Colonic mucosa (tissue), 4 donors: Measurements from ENCODE around the gene PPP6R2. TPM values are rescaled to one million over a fixed set of nuclear protein-coding genes. Genes with fewer than 3 reads are reported as not detected.

Experiments
- DNase-seq: peaks from one replicate; pipeline ENCODE4 v3.0.0-alpha.2; 2020
- H3K27ac ChIP-seq: fragments of 200-600 bp; one replicate; pipeline ENCODE4 v1.8.0; 2021
- H3K27me3 ChIP-seq: fragments of 200-600 bp; one replicate; pipeline ENCODE4 v1.8.0; 2021
- H3K36me3 ChIP-seq: fragments of 200-600 bp; one replicate; pipeline ENCODE4 v1.8.0; 2021
- H3K4me1 ChIP-seq: fragments of 200-600 bp; one replicate; pipeline ENCODE4 v1.8.0; 2021; ENCODE audit warnings: mild to moderate bottlenecking
- H3K4me3 ChIP-seq: fragments of 200-600 bp; one replicate; pipeline ENCODE4 v1.8.0; 2021
- H3K9ac ChIP-seq, 2 donors: one replicate each; pipeline ENCODE4 v1.7.0; 2013; ENCODE audit warnings: control low read depth in 2 of 2, low read depth in 2 of 2, low read length in 2 of 2
- H3K9me3 ChIP-seq: fragments of 200-600 bp; one replicate; pipeline ENCODE4 v1.8.0; 2021
- intact Hi-C: fragments of 100-400 bp; cut with DNase I; formaldehyde crosslinking; loops from one replicate; pipeline ENCODE4 v1.14.1; 2022
- total RNA-seq, 2 donors: library from RNA; stranded (reverse); fragmentation: NEBNext Ultra II Directional in 1 of 2; extraction: Animal tissue kit (Norgen Biotek cat#: 25700) in 1 of 2; gene quantifications; one replicate each; pipeline ENCODE4 v1.2.1, GENCODE V29; 2021
- TF ChIP-seq, protein P1 (sequence below): fragments of 200-600 bp; IDR thresholded peaks from one replicate; pipeline ENCODE4 v1.8.0; 2022; ENCODE audit warnings: antibody characterized with exemption, mild to moderate bottlenecking
- donor health status: healthy.
- donor health status: DM: no; HTN: no; CAD: no.
- donor health status: DM: no; HTN: no; CAD: no.

PPP6R2 gene
- total RNA-seq, 2 donors from 2014 or later, result 34.1 to 55.9 TPM

DNA sequence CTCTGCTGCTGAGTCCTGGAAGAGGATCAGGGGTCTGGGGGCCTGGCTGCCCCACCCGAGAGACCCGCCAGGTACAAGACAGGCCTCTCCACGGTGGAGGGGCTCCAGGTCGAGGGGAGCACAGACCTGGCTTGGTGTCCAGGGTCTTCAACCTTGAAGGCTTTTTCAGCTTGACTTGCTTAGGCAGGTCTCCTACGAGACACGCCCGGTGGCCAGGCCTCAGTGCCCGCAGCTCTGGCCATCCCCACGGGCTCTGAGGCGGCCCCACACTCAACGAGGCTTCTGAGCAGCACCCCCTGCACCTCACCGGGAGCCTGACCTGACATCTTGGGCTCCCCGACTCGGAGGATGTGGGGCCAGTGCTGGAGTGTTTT is 29.1 kb upstream of the PPP6R2 start:
- DNase-seq, result no peak
- no peaks in the 10 kb centered on the region for H3K9me3 ChIP-seq
- TF ChIP-seq, protein P1, sequence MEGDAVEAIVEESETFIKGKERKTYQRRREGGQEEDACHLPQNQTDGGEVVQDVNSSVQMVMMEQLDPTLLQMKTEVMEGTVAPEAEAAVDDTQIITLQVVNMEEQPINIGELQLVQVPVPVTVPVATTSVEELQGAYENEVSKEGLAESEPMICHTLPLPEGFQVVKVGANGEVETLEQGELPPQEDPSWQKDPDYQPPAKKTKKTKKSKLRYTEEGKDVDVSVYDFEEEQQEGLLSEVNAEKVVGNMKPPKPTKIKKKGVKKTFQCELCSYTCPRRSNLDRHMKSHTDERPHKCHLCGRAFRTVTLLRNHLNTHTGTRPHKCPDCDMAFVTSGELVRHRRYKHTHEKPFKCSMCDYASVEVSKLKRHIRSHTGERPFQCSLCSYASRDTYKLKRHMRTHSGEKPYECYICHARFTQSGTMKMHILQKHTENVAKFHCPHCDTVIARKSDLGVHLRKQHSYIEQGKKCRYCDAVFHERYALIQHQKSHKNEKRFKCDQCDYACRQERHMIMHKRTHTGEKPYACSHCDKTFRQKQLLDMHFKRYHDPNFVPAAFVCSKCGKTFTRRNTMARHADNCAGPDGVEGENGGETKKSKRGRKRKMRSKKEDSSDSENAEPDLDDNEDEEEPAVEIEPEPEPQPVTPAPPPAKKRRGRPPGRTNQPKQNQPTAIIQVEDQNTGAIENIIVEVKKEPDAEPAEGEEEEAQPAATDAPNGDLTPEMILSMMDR, result no peak
- no peaks in the 10 kb centered on the region for H3K27me3 ChIP-seq
- peaks cover 7% of the 10 kb centered on the region for H3K4me1 ChIP-seq
- peak overlapping the region; percentile 51 to 56 for H3K9ac ChIP-seq
- H3K27ac ChIP-seq, result no peak overlapping the region
- intact Hi-C loops, result no loop called here
- peak overlapping the region; percentile 8 for H3K4me3 ChIP-seq
- no peaks in the 10 kb centered on the region for H3K36me3 ChIP-seq

DNA sequence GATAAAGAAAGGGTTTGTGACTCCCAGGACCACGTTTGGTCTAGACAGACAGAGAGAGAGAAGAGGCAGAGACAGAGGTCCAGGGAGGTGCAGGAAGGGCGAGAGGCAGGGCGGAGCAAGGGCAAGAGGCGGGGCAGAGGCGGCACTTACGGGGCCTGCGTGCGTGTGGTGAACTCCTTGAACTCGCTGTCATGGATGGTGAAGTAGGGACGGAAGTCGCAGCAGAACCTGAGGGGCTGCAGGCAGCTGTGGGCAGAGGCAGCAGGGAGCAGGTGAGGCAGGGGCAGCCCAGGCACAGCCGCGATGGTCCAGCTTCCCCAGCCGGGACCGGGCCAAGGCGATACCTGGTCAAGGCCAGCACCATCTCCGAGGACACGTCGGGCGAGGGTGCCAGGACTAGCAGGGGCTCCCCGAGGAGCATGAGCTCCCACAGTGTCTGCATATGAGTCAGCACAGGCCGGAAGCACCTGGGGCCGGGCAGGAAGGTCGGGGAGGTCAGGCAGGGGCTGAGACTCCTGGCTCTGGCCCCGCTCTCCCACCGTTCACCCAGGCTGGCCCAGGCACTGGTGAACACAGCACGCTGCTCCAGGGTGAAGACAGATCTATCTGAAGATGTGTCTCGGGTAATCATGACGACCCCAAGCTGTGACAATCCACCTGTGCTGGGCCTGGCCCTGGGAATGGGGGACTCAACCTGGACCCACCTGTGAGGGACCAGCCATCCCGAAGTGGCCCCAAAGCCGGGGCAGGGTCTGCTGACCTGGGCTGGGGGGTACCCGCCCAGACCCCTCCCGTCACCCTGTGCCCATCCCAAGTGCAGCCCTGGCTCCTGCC is 28.5 kb upstream of the PPP6R2 start:
- Histone ChIP-seq H3K36me3 (no peaks in the 10 kb centered on the region), H3K27me3 (no peaks in the 10 kb centered on the region), H3K9ac (peak overlapping the region; percentile 51 to 56), H3K27ac (no peak overlapping the region), H3K4me1 (peaks cover 7% of the 10 kb centered on the region), H3K4me3 (peak overlapping the region; percentile 8), H3K9me3 (no peaks in the 10 kb centered on the region)
- DNase-seq, result peak; percentile 86
- TF ChIP-seq, protein P1, result no peak
- intact Hi-C loops, result no loop called here

DNA sequence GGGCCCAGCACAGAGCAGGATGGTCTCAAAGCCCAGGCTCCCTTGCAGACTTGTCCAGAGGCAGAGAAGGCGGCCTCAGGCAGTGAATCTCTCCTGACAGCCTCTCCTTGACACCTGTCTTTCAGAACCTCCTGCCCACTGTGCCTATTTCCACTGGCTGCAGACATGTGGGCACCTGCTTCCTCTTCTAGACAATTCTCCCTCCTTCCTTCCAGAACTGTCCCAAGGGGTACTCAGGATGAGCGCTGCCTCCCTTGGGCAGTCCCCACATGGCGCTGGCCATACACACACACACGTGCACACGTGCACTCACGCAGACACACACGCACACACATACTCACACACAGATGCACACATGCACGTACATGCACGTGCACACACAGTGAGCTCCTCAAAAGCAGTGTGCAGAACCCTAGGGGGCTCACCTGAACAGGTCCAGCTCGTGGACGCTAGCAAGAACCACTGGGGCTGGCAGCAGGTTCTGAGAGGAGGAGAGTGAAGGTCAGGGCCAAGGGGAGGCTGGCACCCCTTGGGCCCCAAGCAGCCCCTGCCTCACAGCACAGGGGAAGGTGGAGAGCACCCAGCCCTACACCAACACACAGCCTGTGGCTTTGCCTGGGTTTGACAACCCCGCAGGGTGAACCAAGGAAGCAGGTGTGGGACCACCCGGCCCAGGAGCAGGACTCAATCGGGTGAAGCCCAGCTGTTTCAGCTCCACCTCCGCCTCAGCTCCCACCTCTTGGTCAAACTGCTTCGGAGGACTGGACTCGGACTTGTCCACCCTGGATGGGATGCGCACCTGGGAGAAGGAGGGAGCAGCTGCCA is 27.6 kb upstream of the PPP6R2 start:
- Histone ChIP-seq H3K9me3 (no peaks in the 10 kb centered on the region), H3K4me1 (peaks cover 7% of the 10 kb centered on the region), H3K4me3 (no peak overlapping the region), H3K27me3 (no peaks in the 10 kb centered on the region), H3K9ac (peak overlapping the region in 1 of 2 donors; percentile 51), H3K36me3 (no peaks in the 10 kb centered on the region), H3K27ac (no peak overlapping the region)
- TF ChIP-seq, protein P1, result no peak
- intact Hi-C loops, result no loop called here
- no peak for DNase-seq

DNA sequence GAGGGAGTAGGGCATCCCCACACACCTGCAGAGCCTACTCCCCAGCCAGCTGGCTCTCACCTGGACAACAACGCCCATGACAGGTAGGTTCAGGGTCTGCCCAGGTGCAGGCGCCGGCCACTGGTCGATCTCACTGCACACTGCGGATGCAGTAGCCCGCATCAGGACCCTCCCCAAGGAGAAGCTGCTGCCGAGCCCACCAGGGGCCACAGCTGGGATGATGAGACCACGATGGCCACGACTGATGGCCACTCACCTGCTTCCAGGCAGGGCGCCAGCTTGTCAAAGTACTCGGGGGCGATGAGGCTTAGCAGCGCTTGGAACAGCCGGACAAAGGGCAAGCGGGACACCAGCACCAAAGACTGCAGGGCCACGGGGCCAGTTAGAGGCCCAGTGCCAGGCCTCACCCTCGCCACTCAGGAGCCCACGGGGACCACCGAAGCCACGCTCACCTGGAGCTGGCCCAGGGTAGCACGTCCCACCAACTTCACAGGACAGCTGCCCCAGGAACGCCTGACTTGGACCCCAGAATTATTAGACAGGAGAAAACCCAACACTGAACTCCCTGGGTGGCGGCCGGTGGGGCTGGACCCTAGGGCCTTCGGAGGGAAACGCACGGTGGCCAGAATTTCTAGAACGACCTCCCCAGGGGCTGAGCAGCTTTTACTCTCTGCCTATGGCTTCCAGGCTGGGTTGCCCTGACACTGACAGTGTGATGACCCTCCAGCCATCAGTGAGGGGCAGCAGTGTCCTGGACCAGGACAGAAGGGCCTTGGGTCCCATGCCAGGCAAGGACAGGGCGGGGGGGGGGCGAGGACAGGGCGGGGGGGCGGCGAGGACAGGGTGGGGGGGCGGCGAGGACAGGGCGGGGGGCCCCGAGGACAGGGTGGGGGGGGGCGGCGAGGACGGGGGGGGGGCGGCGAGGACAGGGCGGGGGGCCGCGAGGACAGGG is 26.7 kb upstream of the PPP6R2 start:
- Histone ChIP-seq H3K9ac (no peak overlapping the region), H3K4me1 (peaks cover 7% of the 10 kb centered on the region), H3K36me3 (no peaks in the 10 kb centered on the region), H3K9me3 (no peaks in the 10 kb centered on the region), H3K27me3 (no peaks in the 10 kb centered on the region), H3K27ac (no peak overlapping the region), H3K4me3 (no peak overlapping the region)
- no peak for DNase-seq
- intact Hi-C loops, result no loop called here
- TF ChIP-seq, protein P1, result no peak

DNA sequence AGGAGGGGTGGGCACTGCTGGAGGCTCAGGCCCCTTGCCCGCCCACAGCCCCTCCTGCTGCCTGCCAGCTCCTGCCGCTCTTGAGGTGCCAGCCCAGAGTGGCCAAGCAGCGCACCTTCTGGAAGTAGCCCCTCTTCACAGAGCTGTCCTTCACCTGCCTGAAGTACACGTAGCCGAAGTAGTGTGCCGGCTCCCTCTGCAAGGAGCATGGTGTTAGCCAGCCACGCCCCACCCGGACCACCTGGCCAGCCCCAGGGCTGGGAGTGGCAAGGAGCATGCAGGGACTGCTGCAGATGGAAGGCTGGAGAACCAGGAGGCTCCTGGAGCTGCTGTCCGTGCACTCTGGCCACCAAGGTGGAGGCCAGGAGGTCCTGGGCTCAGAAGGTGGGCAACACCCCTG is 25.9 kb upstream of the PPP6R2 start:
- H3K4me1 ChIP-seq, result peaks cover 7% of the 10 kb centered on the region
- no peak overlapping the region for H3K4me3 ChIP-seq
- no peak overlapping the region for H3K9ac ChIP-seq
- no peak overlapping the region for H3K27ac ChIP-seq
- no peaks in the 10 kb centered on the region for H3K36me3 ChIP-seq
- no peaks in the 10 kb centered on the region for H3K9me3 ChIP-seq
- TF ChIP-seq, protein P1, result no peak
- intact Hi-C loops, result no loop called here
- no peaks in the 10 kb centered on the region for H3K27me3 ChIP-seq
- DNase-seq, result no peak
